ENCODE results near the gene OOSP3.
"Not testable (repeated sequence)": the region's sequence is repeated elsewhere in the genome, so short reads cannot be mapped to it uniquely, and the experiment has no call there.

The OOSP3 gene, protein sequence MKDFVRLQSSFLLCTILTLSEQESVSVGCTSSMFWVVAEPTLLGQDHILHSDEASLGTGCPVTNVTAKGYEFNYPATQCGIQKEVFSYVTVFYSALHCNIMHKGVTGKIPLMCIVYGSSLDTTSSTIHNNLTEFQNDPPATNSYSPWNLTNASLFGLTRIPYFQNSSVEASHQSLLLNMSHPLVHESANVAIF

DNA sequence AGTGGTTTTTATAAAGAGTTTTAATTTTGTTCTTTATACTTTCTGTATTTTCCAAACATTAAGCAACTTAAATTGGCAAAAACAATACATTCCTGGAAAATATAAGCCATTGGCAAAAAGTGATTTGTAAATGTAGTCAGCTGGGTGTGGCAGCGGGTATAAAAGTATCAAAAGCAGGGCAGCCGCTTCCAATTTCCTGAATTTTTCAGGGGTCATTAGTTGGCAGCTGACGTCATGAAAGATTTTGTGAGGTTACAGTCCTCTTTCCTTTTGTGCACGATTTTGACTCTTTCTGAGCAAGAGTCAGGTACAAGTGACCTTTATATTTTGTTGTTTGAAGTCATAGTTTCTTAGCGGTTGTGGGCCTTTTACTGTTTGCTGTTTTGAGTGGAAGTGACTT is at the start of gene OOSP3:
Gene OOSP3 (plus strand): TSS at position 208 of the 400 bp plus-strand sequence. CDS start 27 bp downstream, at position 235.
- no peak for DNase-seq (ENCODE audit: low read depth in 3 of 3, low spot score in 1 of 3)

DNA sequence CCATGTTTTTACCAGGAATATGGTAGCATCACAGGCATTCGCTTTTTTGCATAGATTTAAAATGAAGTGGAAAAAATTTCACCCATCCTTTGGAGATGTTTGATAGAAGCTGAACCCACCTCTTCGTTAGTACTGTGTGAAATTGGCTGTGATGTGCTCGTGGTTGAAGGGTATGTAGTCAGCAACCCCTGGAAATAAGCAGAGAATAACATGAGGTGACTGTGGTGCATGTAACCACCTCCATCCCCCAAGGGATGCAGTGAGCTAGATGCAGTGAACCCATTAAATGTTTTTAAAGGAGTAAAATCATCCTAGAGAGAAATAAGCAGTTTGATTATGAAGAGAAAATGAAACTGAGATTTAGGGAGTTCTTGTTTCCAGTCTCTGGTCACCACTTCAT is 49.2 kb upstream of the OOSP3 start:
- no peak for DNase-seq (ENCODE audit: low read depth in 3 of 3, low spot score in 1 of 3)

DNA sequence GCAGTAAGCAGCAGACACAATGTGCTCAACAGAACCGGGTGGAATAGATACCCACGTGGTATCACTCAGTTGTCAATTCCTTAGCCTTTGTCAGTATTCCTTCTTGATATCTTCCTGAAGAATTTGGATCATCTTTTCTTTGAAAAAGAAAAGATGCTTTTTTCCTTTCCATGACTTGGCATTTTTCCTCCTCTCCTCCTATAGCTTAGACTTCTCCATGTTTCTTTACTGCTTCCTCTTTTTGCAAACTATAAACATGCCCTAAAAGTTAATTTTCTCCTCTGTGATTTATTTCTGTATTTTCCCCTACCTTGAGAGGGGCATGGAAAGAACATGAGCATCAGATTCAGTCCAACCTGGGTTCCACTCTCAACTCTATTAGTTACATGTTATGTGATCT is 45.0 kb upstream of the OOSP3 start:
- DNase-seq (ENCODE audit: low read depth in 3 of 3, low spot score in 1 of 3), result no peak

DNA sequence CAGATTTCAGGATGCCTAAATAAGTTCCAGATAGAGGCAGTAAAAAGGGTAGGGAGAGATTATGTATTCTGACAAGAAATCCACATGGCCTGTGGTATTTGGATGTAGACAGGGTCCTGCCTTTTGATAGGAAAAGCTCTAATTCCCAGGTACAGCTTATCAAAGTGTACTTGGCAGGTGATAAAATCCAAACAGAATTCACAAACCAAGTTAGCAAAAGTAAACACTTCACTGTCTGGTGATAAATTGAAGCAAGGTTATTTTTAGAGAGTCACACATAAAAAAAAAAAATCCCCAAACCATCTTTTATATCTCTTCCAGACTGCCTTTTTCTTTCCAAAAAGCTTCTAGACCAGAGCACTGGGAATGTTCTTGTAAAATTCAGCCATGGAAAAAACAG is 39.0 kb upstream of the OOSP3 start:
- DNase-seq (ENCODE audit: low read depth in 3 of 3, low spot score in 1 of 3), result no peak

DNA sequence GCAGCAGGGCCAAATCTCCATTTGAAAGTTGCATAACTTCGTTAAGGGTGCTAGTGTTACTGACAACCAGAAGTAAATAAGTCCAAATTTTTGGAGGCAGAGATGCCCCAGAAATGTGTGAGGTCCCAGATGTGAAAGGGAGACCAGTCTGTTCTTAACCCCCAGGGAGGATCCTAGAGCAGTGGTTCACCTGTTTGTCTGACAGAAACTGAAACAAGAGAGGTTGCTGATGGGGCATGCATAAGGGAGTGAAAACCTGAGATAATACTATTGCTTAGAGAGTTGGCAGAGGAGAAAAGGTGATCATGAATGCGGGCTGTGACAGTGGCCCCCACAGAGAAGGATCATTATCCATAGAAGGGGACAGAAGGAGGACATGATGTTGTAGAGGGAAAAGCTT is 37.1 kb upstream of the OOSP3 start:
- no peak for DNase-seq (ENCODE audit: low read depth in 3 of 3, low spot score in 1 of 3)

DNA sequence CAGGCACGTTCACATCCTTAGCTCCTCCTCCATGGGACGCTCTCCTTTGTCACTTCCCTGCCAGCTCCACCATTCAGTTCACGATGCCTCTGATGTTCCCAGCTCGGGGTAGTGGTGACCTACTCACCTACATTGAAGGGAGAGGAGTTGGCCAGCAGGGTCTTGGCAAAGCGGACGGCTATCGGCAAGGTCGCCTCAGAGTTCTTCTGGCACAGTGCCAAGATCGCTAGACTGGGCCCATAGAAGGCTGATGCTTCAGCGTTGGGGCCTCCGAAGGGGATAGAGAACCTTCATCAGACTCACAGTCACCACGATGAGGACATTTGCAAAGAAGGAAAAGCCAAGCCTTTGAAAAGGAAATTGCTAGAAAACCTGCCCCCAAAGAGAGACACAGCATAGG is 36.3 kb upstream of the OOSP3 start:
- DNase-seq (ENCODE audit: low read depth in 3 of 3, low spot score in 1 of 3), result no peak

DNA sequence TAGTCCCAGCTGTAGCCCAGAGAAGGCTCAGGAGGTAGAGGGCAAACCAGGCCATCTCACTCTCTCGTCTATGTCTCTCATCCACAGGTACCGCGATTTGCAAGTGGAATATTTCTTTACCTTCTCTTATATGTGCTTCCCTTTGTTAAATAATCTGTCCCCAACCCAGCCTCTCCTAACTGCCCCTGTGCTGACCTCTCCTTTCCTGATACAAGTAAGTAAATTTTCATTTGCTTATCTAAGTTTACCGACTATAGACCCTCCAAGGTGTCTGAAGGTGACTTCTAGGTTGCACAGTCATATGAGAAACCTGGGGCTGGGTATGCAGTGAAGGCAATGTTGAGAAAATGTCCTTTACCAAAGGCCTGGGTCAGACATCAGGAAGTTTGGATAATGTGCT is 33.2 kb upstream of the OOSP3 start, which contains the start of gene CBLIF:
Gene CBLIF (minus strand): TSS at position 101 of the 400 bp plus-strand sequence. CDS start 46 bp downstream, at position 55.
- DNase-seq (ENCODE audit: low read depth in 3 of 3, low spot score in 1 of 3), result no peak

DNA sequence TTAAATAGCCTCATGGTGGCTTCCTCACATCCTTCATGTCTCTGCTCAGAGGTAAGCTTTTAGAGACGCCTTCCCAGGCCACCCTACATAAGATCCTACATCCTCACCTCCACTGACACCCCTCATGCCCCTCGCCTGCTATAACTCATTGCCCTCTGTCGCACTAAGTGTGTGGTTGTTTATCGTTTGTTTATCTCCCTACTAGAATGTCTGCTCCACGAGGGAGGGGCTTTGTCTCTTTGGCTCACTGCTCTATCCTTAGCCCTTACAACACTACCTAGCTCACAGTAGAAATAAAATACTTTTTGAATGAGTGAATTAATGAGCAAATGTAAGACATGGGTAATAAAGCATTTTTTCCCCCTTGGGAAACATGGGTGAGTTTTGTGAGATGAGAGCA is 32.0 kb upstream of the OOSP3 start:
- DNase-seq (ENCODE audit: low read depth in 3 of 3, low spot score in 1 of 3), result no peak

DNA sequence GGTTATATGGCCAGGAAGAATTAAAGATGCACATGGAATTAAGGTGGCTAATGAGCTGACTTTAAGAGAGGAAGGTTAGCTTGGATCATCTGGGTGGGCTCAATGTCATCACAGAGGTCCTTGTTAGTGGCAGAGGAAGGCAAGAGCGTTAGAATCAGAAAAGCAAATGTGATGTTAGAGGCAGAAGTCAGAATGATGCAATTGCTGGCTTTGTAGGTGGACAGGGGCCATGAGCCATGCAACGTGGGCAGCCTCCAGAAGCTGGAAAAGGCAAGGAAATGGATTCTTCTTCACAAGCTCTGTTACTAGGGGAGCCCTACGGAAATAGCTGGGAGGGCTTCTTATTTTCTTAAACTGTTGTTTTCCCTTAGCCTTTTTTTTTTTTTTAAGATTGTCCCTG is 31.0 kb upstream of the OOSP3 start:
- DNase-seq (ENCODE audit: low read depth in 3 of 3, low spot score in 1 of 3), result no peak

DNA sequence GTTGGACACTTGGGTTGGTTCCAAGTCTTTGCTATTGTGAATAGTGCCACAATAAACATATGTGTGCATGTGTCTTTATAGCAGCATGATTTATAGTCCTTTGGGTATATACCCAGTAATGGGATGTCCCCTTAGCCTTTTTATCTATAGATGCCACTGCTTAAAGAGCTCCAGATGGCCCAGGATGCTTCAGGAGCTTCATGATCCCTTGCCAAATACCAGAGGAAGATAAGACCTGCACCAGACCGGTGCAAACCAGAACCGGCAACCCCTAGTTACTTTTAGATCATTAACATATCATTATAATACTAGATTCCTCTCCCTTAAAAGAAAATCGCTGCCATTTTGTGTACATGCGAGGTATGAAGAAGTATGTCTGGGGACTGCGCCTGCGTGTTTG is 30.1 kb upstream of the OOSP3 start:
- not testable (repeated sequence) for DNase-seq (ENCODE audit: low read depth in 3 of 3, low spot score in 1 of 3)

DNA sequence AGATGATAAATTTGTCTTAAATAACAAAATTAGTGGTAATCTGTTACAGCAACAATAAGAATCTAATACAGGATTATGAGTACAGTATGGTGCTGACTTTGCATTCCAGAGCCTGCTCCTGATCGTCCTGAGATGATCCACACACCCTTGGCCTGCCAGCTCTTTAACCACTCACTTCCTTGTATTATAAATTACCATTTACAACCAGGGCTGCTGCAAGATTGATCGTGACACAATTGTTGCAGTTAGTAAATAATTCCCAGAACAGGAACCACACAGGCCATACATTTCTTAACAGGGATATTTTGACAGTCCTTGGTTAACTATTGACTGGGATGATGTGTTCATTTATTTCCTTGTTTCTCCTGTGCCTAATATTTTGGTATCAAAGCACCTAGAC is 29.5 kb upstream of the OOSP3 start:
- no peak for DNase-seq (ENCODE audit: low read depth in 3 of 3, low spot score in 1 of 3)

DNA sequence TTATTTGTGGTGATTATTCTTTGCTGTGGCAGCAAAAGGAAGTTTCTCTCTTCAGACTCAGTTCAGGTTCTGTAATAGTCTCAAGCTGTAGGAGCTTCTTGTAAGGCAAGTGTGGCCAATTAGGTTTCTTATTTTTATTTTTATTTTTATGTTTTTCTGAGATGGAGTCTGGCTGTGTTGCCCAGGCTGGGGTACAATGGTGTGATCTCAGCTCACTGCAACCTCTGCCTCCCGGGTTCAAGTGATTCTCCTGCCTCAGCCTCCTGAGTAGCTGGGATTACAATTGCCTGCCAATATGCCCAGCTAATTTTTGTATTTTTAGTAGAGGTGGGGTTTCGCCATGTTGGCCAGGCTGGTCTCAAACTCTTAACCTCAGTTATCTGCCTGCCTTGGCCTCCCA is 29.0 kb upstream of the OOSP3 start:
- not testable (repeated sequence) for DNase-seq (ENCODE audit: low read depth in 3 of 3, low spot score in 1 of 3)

DNA sequence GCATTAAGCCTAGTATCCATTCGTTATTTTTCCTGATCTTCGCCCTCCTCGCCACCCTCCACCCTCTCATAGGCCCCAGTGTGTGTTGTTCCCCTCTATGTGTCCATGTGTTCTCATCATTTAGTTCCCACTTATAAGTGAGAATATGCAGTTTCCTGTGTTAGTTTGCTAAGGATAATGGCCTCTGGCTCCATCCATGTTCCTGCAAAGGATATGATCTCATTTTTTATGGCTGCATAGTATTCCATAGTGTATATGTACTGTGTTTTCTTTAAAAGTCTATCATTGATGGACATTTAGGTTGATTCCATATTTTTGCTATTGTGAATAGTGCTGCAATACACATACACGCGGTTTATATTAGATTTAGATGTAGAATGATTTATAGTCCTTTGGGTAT is 27.2 kb upstream of the OOSP3 start:
- DNase-seq (ENCODE audit: low read depth in 3 of 3, low spot score in 1 of 3), result not testable (repeated sequence)

DNA sequence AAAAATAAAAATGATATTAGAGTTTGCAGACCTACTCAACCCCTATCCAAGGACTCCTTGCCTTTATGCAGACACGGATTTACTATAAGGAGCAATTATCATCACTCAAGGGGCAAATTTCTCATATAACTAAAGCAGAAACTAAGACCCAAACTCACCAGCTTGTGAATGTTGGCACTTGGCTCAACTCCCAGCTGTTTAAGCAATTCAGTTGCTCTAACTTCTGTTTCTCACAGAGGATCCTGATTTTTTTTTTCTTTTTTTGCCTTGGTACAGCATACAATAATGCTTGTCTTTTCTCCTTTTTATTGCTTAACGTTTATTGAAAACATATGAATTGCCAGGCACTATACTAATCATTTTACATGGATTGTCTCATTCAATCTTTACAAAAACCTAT is 23.7 kb upstream of the OOSP3 start:
- DNase-seq (ENCODE audit: low read depth in 3 of 3, low spot score in 1 of 3), result no peak

DNA sequence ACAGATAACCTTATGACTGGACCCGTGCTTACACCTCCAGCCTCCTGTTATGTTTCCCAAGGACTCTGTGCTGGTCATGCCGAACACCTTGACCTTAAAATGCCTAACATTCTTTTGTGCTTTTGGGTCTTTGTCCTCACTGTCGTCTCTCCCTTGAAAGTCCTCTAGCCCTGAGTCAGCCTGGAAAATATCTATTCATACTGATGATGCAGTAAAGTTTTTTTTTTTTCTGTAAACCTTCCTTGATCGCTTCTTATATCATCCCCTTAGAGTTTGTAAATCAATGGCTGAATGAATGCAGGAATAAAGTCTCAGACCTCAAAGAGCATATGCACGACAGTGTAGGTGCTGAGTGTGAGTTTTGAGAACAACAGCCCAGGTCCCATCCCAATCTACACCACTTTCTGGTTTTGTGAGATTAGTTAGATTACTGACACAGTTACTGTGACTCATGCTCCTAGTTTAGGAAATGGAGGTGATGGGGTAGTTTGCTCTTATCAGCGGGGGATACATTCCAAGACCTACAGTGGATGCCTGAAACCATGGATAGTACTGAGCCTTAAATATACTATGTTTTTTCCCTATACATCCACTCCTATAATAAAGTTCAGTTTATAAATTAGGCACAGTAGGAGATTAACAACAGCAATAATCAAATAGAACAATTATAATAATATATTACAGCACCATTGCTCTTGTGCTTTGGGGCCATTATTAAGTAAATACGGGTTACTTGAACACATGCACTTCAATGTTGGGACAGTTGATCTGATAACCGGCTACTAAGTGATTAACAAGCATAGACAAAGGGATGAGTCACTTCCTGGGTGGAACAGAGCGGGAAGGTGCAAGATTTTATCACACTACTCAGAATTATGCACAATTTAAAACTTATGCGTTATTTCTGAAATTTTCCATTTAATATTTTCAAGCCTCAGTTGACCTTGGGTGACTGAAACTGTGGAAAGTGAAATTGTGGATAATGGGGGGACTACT is 20.8 kb upstream of the OOSP3 start:
- DNase-seq (ENCODE audit: low read depth in 3 of 3, low spot score in 1 of 3), result no peak

DNA sequence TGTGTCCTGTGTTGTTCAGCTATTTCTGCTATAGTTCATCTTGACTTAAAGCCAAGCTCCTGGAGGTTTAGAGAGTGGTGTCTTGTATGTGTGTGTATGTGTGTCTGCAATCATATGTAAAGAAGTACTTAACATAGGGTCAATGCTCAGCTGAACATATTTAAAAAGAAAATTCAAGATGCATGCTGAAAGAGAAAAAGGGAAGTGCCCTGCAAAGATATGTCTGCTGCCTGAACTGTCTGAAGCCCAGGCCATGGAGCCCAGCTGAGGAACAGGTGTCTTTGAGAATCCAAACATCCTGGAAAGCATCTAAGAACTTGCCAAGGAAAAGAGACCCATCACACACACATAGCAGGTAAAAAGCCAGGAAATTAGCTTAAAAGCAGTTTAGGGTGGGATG is 18.9 kb upstream of the OOSP3 start:
- no peak for DNase-seq (ENCODE audit: low read depth in 3 of 3, low spot score in 1 of 3)

DNA sequence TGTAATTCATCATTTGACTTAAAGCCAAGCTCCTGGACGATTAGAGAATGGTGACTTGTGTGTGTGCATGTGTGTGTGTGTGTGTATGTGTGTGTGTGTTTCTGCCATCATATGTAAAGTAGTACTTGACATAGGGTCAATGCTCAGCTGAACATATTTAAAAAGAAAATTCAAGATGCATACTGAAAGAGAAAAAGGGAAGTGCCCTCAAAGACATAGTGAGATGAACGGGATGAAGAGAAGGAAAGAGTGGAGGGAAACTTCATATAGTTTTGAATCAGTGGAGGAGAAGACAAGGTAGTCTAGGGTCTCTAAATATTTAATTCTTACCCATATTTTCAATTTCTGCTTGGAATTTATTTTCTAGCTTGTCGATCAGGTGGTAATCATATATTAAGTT is 16.3 kb upstream of the OOSP3 start:
- no peak for DNase-seq (ENCODE audit: low read depth in 3 of 3, low spot score in 1 of 3)

DNA sequence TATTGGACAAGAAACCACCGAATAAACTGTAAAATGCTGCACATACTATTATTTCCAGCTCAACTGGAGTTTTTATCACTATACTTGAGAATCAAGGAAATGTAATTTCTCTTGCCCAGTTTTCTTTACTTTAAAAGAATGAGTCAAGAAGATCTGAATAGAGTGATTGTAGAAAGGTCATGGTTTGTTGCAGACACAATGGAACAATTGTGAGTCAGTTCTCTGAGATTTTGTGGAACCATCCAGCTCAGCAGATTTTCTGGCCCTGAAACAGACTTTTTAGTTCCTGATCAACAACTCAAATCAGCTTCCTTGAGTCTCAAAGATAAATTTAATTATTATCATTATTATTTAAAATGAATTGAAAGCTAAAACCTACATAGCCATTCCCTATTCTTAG is 13.6 kb upstream of the OOSP3 start:
- no peak for DNase-seq (ENCODE audit: low read depth in 3 of 3, low spot score in 1 of 3)

DNA sequence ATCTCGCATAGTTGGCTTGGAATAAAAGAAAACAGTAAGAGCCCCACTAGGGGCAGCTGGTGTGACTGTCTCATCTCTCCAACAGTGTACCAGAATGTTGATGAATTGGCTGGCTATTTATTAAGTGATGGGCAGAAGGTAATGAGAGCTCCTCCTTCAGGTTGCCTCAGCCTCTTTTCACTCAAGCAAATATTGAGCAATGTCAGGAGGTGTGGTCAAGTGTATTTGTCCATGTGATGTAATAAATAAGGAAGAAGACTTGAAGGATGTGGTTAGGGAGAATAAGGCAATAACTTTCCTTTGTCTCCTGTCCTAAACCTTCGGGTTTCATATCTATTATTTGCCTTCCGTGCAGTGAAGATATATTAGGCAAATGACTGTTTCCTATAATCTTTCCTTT is 12.2 kb upstream of the OOSP3 start, which contains the start of gene TCN1:
Gene TCN1 (minus strand): TSS at position 91 of the 400 bp plus-strand sequence. CDS start 17 bp downstream, at position 74.
- no peak for DNase-seq (ENCODE audit: low read depth in 3 of 3, low spot score in 1 of 3)

DNA sequence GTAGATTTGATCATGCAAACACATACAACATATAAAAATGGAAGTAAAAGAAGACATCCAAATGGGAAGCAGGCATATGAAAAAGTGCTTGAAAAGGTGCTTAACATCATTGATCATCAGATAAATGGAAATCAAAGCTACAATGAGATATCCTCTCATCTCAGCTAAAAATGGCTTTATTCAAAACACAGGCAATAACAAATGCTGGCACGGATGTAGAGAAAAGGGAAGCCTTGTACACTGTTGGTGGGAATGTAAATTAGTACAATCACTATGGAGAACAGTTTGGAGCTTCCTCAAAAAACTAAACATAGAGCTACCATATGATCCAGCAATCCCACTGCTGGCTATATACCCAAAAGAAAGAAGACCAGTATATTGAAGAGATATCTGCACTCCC is 11.7 kb upstream of the OOSP3 start:
- DNase-seq (ENCODE audit: low read depth in 3 of 3, low spot score in 1 of 3), result no peak

DNA sequence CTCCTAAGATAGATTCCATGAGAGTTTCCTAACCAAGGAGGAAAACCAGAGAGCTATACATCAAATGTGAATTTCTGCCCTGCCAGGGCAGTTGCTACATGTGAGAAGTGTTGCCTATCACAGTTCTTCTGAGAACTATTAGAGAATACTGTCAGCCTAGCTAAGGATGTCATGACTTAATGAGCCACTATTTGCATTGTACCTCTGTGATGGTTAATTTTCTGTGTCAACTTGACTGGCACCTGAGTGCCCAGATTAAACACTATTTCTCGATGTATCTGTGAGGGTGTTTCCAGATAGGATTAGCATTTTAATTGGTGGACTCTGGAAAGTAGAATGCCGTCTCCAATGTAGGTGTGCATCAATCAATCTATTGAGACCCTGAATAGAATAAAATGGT is 10.6 kb upstream of the OOSP3 start:
- no peak for DNase-seq (ENCODE audit: low read depth in 3 of 3, low spot score in 1 of 3)

DNA sequence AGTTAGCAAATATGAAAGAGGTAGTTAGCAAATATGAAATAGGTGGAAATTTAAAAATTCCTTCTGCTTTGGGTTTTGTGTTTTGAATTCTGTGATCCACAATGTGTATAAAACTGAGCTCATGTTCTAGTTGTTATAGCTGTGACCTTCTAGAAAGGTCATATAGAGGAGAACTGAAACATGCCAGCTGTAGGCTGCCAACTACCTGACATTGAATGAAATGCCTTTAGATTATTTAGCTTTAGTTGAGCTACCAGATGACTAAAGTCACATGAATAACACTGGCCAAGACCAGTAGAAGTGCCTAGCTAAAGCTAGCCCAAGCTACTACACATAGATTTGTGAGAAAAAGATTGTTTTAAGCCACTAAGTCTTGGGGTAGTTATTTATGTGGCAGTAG is 6.5 kb upstream of the OOSP3 start:
- DNase-seq (ENCODE audit: low read depth in 3 of 3, low spot score in 1 of 3), result no peak

Data from stimulated activated CD4-positive, alpha-beta T cell treated with anti-CD3 and anti-CD28 coated beads, TNF-alpha, amount 100 ng/mL, for 1 hour (primary cell).